Osteoblast (primary cell): Measurements from ENCODE around the gene TRPT1. TPM values are rescaled to one million over a fixed set of nuclear protein-coding genes. Genes with fewer than 3 reads are reported as not detected.
A peak's percentile ranks its signal among the peaks of the same experiment; 100 is the strongest.

Experiments used
- DNase-seq: peaks from one replicate; pipeline ENCODE4 v3.0.0; 2011; ENCODE audit warnings: low spot score, mixed read lengths; ENCODE audit not compliant: insufficient read length; ENCODE audit errors: missing footprints
- H2AFZ ChIP-seq: 2 replicates; pipeline ENCODE4 v1.6.0; 2011; ENCODE audit warnings: mild to moderate bottlenecking, low read length
- H3K27ac ChIP-seq: 2 replicates; pipeline ENCODE4 v1.5.1; 2011; ENCODE audit warnings: mild to moderate bottlenecking, low read depth, low read length, moderate library complexity
- H3K27me3 ChIP-seq: 2 replicates; pipeline ENCODE4 v1.6.0; 2012; ENCODE audit warnings: mild to moderate bottlenecking, control low read depth, inconsistent platforms, low read length, moderate library complexity; ENCODE audit not compliant: insufficient read depth
- H3K36me3 ChIP-seq: 2 replicates; pipeline ENCODE4 v1.5.1; 2011; ENCODE audit warnings: mild to moderate bottlenecking, low read length, control low read depth, moderate library complexity; ENCODE audit not compliant: insufficient read depth
- H3K4me1 ChIP-seq: 2 replicates; pipeline ENCODE4 v1.5.1; 2011; ENCODE audit warnings: mild to moderate bottlenecking, low read length, control low read depth, moderate library complexity; ENCODE audit not compliant: insufficient read depth
- H3K4me2 ChIP-seq: 2 replicates; pipeline ENCODE4 v1.6.0; 2011; ENCODE audit warnings: mild to moderate bottlenecking, low read length; ENCODE audit not compliant: insufficient read depth
- H3K4me3 ChIP-seq: fragments of 200-600 bp; sonication (generic); 3 replicates; pipeline ENCODE4 v1.5.1; 2012; ENCODE audit warnings: mild to moderate bottlenecking, low read length, inconsistent platforms; ENCODE audit not compliant: insufficient read depth
- H3K79me2 ChIP-seq: 2 replicates; pipeline ENCODE4 v1.6.0; 2012; ENCODE audit warnings: mild to moderate bottlenecking, low read length, control low read depth, inconsistent platforms; ENCODE audit not compliant: insufficient read depth
- H3K9me3 ChIP-seq: 2 replicates; pipeline ENCODE4 v1.5.1; 2011; ENCODE audit warnings: low read depth, low read length, control low read depth
- H4K20me1 ChIP-seq: 2 replicates; pipeline ENCODE4 v1.6.0; 2012; ENCODE audit warnings: mild to moderate bottlenecking, low read length, control low read depth; ENCODE audit not compliant: insufficient read depth
- CTCF ChIP-seq: IDR thresholded peaks from 2 replicates; pipeline ENCODE4 v1.5.1; 2011; ENCODE audit warnings: mild to moderate bottlenecking, low read depth, low read length, moderate library complexity; ENCODE audit errors: extremely low read depth
- total RNA-seq: library from RNA; depleted of rRNA; stranded (reverse); fragments of >200 nt; gene quantifications from 2 replicates; pipeline ENCODE4 v1.2.3, GENCODE V29; 2012

Gene TRPT1
- total RNA-seq, 1 donor: 32.2 TPM

GRCh38 chr11:64230171-64230984 is 4.4 kb upstream of the TRPT1 start, which contains the start of gene DNAJC4:
Gene DNAJC4, plus strand, starts transcription at chr11:64230548. Its CDS starts 307 bp downstream, at chr11:64230855.
- Histone ChIP-seq H3K27me3 (no peaks in the 10 kb centered on the region), H3K36me3 (no peaks in the 10 kb centered on the region), H3K79me2 (peaks cover 29% of the 10 kb centered on the region), H3K9me3 (no peaks in the 10 kb centered on the region), H3K4me3 (peak within 1 kb of the TSS; percentile 93), H2AFZ (peak within 1 kb of the TSS; percentile 88), H3K4me2 (peak within 1 kb of the TSS; percentile 95), H3K4me1 (peaks cover 30% of the 10 kb centered on the region), H3K27ac (peak within 1 kb of the TSS; percentile 63), H4K20me1 (peaks cover under 1% of the 10 kb centered on the region)
- TF ChIP-seq CTCF: no peak
- DNase-seq: peak; percentile 99

GRCh38 chr11:64229744-64230170 is 3.8 kb upstream of the TRPT1 start:
- Histone ChIP-seq H3K27ac (peak overlapping the region; percentile 5), H3K4me1 (peaks cover 31% of the 10 kb centered on the region), H3K79me2 (peaks cover 30% of the 10 kb centered on the region), H3K27me3 (no peaks in the 10 kb centered on the region), H2AFZ (peak overlapping the region; percentile 15), H3K9me3 (no peaks in the 10 kb centered on the region), H4K20me1 (peaks cover 5% of the 10 kb centered on the region), H3K36me3 (no peaks in the 10 kb centered on the region), H3K4me3 (peak overlapping the region; percentile 93), H3K4me2 (peak overlapping the region; percentile 95)
- DNase-seq: no peak
- no peak for TF ChIP-seq CTCF

DNA sequence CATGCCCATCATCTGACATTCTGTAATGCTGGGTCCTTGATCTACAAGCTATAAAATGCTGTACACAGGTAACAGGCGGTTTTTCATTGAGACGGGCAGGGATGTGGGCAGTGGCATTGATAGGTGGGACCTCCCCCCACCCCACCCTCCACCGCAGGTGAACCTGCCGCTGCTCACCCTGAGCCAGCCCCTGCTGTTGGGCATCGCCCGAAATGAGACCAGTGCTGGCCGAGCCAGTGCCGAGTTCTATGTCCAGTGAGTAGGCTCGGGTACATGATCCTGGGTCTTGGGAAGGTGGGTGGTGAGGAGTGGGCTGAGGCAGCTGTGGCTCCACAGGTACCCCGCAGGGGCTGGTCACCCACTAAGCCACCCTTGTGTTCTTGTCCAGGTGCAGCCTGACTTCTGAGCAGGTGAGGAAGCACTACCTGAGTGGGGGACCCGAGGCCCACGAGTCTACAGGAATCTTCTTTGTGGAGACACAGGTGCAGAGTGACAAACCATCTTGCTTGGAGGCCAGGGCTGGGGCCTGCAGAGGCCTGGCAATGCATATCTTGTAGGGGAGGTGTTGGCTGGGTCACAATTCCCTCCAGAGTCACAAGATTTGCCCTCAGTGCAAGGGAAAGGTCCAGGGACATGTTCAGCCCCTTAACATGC is 3.2 kb upstream of the TRPT1 start:
- Histone ChIP-seq H3K27me3 (no peaks in the 10 kb centered on the region), H3K36me3 (no peaks in the 10 kb centered on the region), H3K9me3 (no peaks in the 10 kb centered on the region), H3K4me3 (no peak overlapping the region), H3K27ac (no peak overlapping the region), H3K79me2 (peaks cover 32% of the 10 kb centered on the region), H3K4me1 (peaks cover 31% of the 10 kb centered on the region), H3K4me2 (peak overlapping the region; percentile 95), H4K20me1 (peaks cover 5% of the 10 kb centered on the region), H2AFZ (no peak overlapping the region)
- DNase-seq: no peak
- TF ChIP-seq CTCF: no peak

DNA sequence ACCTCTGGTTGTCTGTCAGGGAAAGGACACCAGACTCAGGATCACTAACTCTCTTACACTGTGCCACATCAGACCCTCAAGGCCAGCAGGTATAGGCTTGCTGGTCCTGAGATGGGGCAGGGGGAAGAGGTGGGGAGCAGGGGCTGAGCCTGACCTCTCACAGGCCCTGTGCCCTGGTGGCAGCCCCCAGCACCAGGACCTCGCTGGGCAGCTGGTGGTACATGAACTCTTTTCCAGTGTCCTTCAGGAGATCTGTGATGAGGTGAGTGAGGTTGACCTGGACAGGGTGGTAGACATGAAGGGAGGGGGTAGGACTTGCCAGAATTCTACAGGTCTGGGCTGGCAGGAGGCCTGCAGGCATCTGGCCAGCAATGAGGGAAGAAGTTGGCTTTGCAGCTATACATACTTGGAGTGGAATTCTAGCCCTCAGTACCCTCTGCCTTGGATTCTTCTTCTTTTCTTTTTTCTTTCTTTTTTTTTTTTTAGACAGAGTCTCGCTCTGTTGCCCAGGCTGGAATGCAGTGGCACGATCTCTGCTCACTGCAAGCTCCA is 1.5 kb upstream of the TRPT1 start:
- Histone ChIP-seq H3K36me3 (peaks cover 5% of the 10 kb centered on the region), H3K4me2 (peak overlapping the region; percentile 97), H3K4me3 (peak overlapping the region; percentile 96), H3K9me3 (no peaks in the 10 kb centered on the region), H3K27ac (peak overlapping the region; percentile 80), H2AFZ (no peak overlapping the region), H4K20me1 (peaks cover 5% of the 10 kb centered on the region), H3K4me1 (peaks cover 28% of the 10 kb centered on the region), H3K27me3 (no peaks in the 10 kb centered on the region), H3K79me2 (peaks cover 32% of the 10 kb centered on the region)
- no peak for TF ChIP-seq CTCF
- DNase-seq: no peak
